Smooth muscle cell (in vitro differentiated cells): ENCODE data around the gene F10. TPM values are rescaled to one million over a fixed set of nuclear protein-coding genes. Genes with fewer than 3 reads are reported as not detected.

Source experiments
- DNase-seq: peaks from one replicate; lab custom pipeline; 2025; ENCODE audit not compliant: unreplicated experiment; lab: John Stamatoyannopoulos, UW
- H2AFZ ChIP-seq: fragments of 200-600 bp; sonication (generic); 2 replicates; pipeline ENCODE4 v1.6.0; 2016; ENCODE audit warnings: antibody characterized with exemption, low read depth, mild to moderate bottlenecking
- H3F3A ChIP-seq: fragments of 200-600 bp; sonication (generic); 2 replicates; pipeline ENCODE4 v1.6.0; 2017; ENCODE audit warnings: antibody characterized with exemption, low read depth
- H3K27ac ChIP-seq: fragments of 200-600 bp; sonication (generic); 2 replicates; pipeline ENCODE4 v1.5.1; 2016; ENCODE audit warnings: low read depth, mild to moderate bottlenecking
- H3K27me3 ChIP-seq: fragments of 200-600 bp; sonication (generic); 2 replicates; pipeline ENCODE4 v1.6.1; 2016; ENCODE audit warnings: low read depth, mild to moderate bottlenecking
- H3K36me3 ChIP-seq: fragments of 200-600 bp; sonication (generic); 2 replicates; pipeline ENCODE4 v1.5.1; 2016; ENCODE audit warnings: low read depth
- H3K4me1 ChIP-seq: fragments of 200-600 bp; sonication (generic); 2 replicates; pipeline ENCODE4 v1.5.1; 2016; ENCODE audit warnings: low read depth
- H3K4me2 ChIP-seq: fragments of 200-600 bp; sonication (generic); 2 replicates; pipeline ENCODE4 v1.6.0; 2016; ENCODE audit warnings: mild to moderate bottlenecking
- H3K4me3 ChIP-seq: fragments of 200-600 bp; sonication (generic); 2 replicates; pipeline ENCODE4 v1.5.1; 2016; ENCODE audit warnings: mild to moderate bottlenecking
- H3K79me2 ChIP-seq: fragments of 200-600 bp; sonication (generic); 2 replicates; pipeline ENCODE4 v1.6.0; 2016; ENCODE audit warnings: low read depth, mild to moderate bottlenecking
- H3K9ac ChIP-seq: fragments of 200-600 bp; sonication (generic); 2 replicates; pipeline ENCODE4 v1.6.0; 2016; ENCODE audit warnings: low read depth
- H3K9me3 ChIP-seq: fragments of 200-600 bp; sonication (generic); replicated peaks from 2 replicates; pipeline ENCODE4 v1.5.1; 2016; ENCODE audit warnings: low read depth
- H4K20me1 ChIP-seq: fragments of 200-600 bp; sonication (generic); 2 replicates; pipeline ENCODE4 v1.6.0; 2016; ENCODE audit warnings: low read depth
- WGBS: methylation state at CpG from one replicate; pipeline ENCODE4 v1.1.7; 2016; ENCODE audit warnings: low lambda C conversion rate; 5-methylcytosine and 5-hydroxymethylcytosine counted together
- polyA plus RNA-seq: library from polyadenylated mRNA; unstranded; fragments of >200 nt; fragmentation: Nextera tagmentation; extraction: Ambion mirVana; gene quantifications from 2 replicates; pipeline ENCODE4 v1.2.1, GENCODE V29; 2016
- total RNA-seq: library from RNA; depleted of rRNA; stranded (reverse); fragments of >200 nt; gene quantifications from 2 replicates; pipeline ENCODE4 v1.2.3, GENCODE V29; 2014
- TF ChIP-seq, protein P1 (sequence below): fragments of 200-600 bp; sonication (generic); IDR thresholded peaks from 2 replicates; pipeline ENCODE4 v1.5.1; 2017; ENCODE audit warnings: borderline replicate concordance, mild to moderate bottlenecking, antibody characterized with exemption; ENCODE audit not compliant: insufficient read depth, poor library complexity, severe bottlenecking

The F10 gene
- total and polyA plus RNA-seq, 2 experiments from 2014 or later: 17.1 to 43.7 TPM

DNA sequence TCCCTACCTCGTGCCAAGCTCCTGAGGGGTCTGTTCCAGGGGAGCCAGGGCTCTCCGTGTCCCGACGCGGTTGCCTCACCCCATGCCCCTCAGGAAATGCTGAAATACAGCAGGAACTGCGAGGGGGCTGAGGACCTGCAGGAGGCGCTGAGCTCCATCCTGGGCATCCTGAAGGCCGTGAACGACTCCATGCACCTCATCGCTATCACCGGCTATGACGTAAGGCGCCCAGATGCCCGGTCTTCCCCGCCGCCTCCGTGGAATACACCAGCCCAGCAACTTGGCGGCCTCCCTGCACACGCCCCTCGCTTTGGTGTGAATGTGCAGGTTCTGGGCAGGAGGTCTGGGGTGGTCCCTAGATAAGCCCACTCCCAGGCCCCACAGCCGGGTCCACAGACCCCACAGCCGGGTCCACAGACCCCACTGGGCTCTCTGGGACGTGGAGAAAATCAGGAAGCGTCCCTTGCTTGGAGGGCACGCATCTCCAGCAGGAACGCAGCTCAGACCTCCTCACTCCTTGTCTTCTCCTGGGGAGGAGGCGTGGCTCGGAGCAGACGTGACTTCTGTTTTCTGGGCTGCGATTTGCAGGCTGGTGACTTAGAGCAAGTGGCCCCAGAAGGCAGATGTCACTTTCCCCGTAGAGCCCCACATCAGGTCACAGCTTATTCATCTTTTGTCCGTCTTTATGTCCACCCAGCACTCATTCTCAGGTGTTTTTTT, 36.4 kb upstream of the F10 start:
- H3K4me3 ChIP-seq: no peak overlapping the region
- 77% methylated on average over 29 of the region's 32 CpGs for WGBS

DNA sequence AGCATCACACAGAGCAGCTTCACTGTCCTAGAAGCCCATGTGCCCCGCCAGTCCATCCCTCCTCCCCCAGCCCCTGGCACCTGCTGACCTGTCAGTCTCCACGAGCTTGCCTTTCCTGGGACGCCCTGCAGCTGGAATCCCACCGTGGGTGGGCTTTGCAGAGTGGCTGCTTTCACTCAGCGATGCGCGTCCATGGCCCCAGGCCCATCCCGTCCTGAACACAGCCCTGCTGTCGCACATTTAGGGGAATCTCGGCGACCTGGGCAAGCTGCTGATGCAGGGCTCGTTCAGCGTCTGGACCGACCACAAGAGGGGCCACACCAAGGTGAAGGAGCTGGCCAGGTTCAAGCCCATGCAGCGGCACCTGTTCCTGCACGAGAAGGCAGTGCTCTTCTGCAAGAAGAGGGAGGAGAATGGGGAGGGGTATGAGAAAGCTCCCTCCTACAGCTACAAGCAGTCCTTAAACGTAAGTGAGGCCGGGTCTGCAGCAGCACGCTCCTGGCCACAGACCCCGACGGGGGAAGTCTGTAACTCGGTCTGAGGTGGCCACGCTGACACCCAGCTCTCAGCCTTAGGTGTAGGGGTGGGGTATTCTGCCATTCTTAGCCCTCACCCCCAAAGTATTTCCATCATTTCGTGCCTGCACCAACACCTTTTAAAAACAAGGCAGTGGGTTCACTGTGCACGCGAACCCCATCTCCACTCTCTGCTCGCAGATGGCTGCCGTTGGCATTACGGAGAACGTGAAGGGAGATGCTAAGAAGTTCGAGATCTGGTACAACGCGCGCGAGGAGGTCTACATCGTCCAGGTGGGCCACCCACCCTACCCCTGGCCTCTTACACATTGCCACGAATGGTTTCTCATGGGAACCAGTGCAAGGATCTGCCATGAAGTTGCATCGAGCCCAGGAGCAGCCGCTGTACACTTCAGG, 35.3 kb upstream of the F10 start:
- TF ChIP-seq, protein P1, sequence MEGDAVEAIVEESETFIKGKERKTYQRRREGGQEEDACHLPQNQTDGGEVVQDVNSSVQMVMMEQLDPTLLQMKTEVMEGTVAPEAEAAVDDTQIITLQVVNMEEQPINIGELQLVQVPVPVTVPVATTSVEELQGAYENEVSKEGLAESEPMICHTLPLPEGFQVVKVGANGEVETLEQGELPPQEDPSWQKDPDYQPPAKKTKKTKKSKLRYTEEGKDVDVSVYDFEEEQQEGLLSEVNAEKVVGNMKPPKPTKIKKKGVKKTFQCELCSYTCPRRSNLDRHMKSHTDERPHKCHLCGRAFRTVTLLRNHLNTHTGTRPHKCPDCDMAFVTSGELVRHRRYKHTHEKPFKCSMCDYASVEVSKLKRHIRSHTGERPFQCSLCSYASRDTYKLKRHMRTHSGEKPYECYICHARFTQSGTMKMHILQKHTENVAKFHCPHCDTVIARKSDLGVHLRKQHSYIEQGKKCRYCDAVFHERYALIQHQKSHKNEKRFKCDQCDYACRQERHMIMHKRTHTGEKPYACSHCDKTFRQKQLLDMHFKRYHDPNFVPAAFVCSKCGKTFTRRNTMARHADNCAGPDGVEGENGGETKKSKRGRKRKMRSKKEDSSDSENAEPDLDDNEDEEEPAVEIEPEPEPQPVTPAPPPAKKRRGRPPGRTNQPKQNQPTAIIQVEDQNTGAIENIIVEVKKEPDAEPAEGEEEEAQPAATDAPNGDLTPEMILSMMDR: no peak
- Histone ChIP-seq H3K27ac (no peak overlapping the region), H3F3A (no peaks in the 10 kb centered on the region), H3K27me3 (no peaks in the 10 kb centered on the region), H4K20me1 (no peaks in the 10 kb centered on the region), H3K9ac (no peak overlapping the region), H3K79me2 (no peaks in the 10 kb centered on the region), H3K4me2 (no peak overlapping the region), H3K4me1 (no peaks in the 10 kb centered on the region), H3K4me3 (no peak overlapping the region), H3K36me3 (no peaks in the 10 kb centered on the region), H3K9me3 (no peaks in the 10 kb centered on the region), H2AFZ (no peak overlapping the region)
- no peak for DNase-seq
- WGBS: 95% methylated on average over 39 of the region's 39 CpGs

More for the DNA sequence above, 36.4 kb upstream of the F10 start:
- Histone ChIP-seq H3K9ac (no peak overlapping the region), H3F3A (no peaks in the 10 kb centered on the region), H3K79me2 (no peaks in the 10 kb centered on the region), H3K4me1 (no peaks in the 10 kb centered on the region), H3K27ac (no peak overlapping the region), H3K36me3 (no peaks in the 10 kb centered on the region), H3K4me2 (no peak overlapping the region), H4K20me1 (no peaks in the 10 kb centered on the region), H2AFZ (no peak overlapping the region), H3K27me3 (no peaks in the 10 kb centered on the region), H3K9me3 (no peaks in the 10 kb centered on the region)
- DNase-seq: no peak
- TF ChIP-seq, protein P1: no peak

DNA sequence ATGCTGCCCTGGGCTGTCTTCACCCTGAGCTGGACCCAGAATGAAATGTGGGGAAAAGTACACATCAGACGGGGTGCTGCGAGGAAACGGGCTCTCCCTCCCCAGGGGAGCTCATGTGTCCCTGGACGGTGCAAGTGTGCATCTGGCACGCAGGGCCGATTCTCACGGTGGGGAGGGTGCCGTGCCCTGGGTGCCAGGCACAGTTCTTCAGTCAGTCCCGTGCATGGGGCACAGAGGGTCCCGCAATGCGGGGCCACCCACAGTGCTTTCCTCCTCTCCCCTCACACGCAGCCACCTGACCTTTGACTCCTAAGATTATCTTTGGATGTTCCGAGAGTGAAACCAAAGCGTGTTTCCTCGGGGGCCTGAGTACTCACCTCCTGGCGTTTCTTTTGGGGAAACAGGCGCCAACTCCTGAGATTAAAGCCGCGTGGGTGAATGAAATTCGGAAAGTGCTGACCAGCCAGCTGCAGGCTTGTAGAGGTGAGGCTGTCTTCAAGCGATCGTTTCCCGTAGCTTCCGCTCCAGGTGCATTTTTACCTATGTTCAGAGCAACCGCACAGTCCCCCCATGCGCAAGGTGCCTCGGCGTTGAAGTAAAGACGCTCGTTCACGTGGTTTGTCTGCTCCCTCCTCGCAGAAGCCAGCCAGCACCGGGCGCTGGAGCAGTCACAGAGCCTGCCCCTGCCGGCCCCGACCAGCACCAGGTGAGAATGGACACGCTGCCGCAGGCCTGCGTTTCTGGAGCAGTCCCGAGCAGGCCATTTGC, 34.5 kb upstream of the F10 start:
- no peak overlapping the region for H3K4me2 ChIP-seq
- whole genome bisulfite sequencing: 93% methylated on average over 40 of the region's 40 CpGs

More for the DNA sequence above, 34.5 kb upstream of the F10 start:
- no peaks in the 10 kb centered on the region for H3F3A ChIP-seq
- H3K4me1 ChIP-seq: no peaks in the 10 kb centered on the region
- H3K9me3 ChIP-seq: no peaks in the 10 kb centered on the region
- H2AFZ ChIP-seq: no peak overlapping the region
- H3K27me3 ChIP-seq: no peaks in the 10 kb centered on the region
- H4K20me1 ChIP-seq: no peaks in the 10 kb centered on the region
- no peak overlapping the region for H3K4me3 ChIP-seq
- no peak overlapping the region for H3K9ac ChIP-seq
- no peak overlapping the region for H3K27ac ChIP-seq
- H3K36me3 ChIP-seq: no peaks in the 10 kb centered on the region
- H3K79me2 ChIP-seq: no peaks in the 10 kb centered on the region
- TF ChIP-seq, protein P1: no peak
- DNase-seq: no peak
